RWPE2 (cell line): ENCODE results near the gene SF3B2.
A peak's percentile ranks its signal among the peaks of the same experiment; 100 is the strongest.

Source experiments
- ATAC-seq: fragments of 200-7000 bp; cut with Tn5 transposase; 3 replicates; pipeline ENCODE4 v1.9.1; 2021; ENCODE audit warnings: low read depth
- DNase-seq: peaks from one replicate; pipeline ENCODE4 v3.0.0-alpha.2; 2020; ENCODE audit warnings: low spot score
- H3K27ac ChIP-seq: fragments of 450-650 bp; 2 replicates; pipeline ENCODE4 v1.5.1; 2017; ENCODE audit warnings: mild to moderate bottlenecking; ENCODE audit not compliant: poor library complexity, severe bottlenecking
- H3K27me3 ChIP-seq: fragments of 250-450 bp; sonication (Bioruptor Pico); 2 replicates; pipeline ENCODE4 v1.5.1; 2021; ENCODE audit warnings: mild to moderate bottlenecking, moderate library complexity; ENCODE audit not compliant: insufficient read depth, poor library complexity, severe bottlenecking
- H3K36me3 ChIP-seq: fragments of 250-450 bp; sonication (Bioruptor Pico); 2 replicates; pipeline ENCODE4 v1.5.1; 2020; ENCODE audit warnings: low read depth, mild to moderate bottlenecking, moderate library complexity
- H3K4me1 ChIP-seq: fragments of 250-450 bp; sonication (Bioruptor Pico); 2 replicates; pipeline ENCODE4 v1.5.1; 2021; ENCODE audit warnings: mild to moderate bottlenecking, moderate library complexity; ENCODE audit not compliant: insufficient read depth, poor library complexity, severe bottlenecking
- H3K4me3 ChIP-seq: fragments of 250-450 bp; sonication (Bioruptor Pico); 2 replicates; pipeline ENCODE4 v1.5.1; 2021; ENCODE audit warnings: mild to moderate bottlenecking, moderate library complexity; ENCODE audit not compliant: severe bottlenecking
- H3K9me3 ChIP-seq: fragments of 250-450 bp; sonication (Bioruptor Pico); 2 replicates; pipeline ENCODE4 v1.5.1; 2021; ENCODE audit warnings: mild to moderate bottlenecking, moderate library complexity; ENCODE audit not compliant: severe bottlenecking
- CTCF ChIP-seq: fragments of 450-650 bp; IDR thresholded peaks from one replicate; pipeline ENCODE4 v1.5.1; 2017; ENCODE audit warnings: mild to moderate bottlenecking, moderate library complexity; ENCODE audit not compliant: poor library complexity, severe bottlenecking

The SF3B2 gene

GRCh38 chr11:66051766-66052663 is at the start of gene SF3B2:
Gene SF3B2 (plus strand): TSS chr11:66052364. CDS start chr11:66052385, 21 bp downstream.
- H3K4me3 ChIP-seq: peak within 1 kb of the TSS; percentile 88
- peaks cover 14% of the 10 kb centered on the region for H3K4me1 ChIP-seq
- H3K27ac ChIP-seq: peak within 1 kb of the TSS; percentile 71
- no peaks in the 10 kb centered on the region for H3K9me3 ChIP-seq
- no peak for TF ChIP-seq CTCF
- no peaks in the 10 kb centered on the region for H3K27me3 ChIP-seq
- peaks cover 44% of the 10 kb centered on the region for H3K36me3 ChIP-seq
- peak; percentile 97 for ATAC-seq
- peak; percentile 99 for DNase-seq

DNA sequence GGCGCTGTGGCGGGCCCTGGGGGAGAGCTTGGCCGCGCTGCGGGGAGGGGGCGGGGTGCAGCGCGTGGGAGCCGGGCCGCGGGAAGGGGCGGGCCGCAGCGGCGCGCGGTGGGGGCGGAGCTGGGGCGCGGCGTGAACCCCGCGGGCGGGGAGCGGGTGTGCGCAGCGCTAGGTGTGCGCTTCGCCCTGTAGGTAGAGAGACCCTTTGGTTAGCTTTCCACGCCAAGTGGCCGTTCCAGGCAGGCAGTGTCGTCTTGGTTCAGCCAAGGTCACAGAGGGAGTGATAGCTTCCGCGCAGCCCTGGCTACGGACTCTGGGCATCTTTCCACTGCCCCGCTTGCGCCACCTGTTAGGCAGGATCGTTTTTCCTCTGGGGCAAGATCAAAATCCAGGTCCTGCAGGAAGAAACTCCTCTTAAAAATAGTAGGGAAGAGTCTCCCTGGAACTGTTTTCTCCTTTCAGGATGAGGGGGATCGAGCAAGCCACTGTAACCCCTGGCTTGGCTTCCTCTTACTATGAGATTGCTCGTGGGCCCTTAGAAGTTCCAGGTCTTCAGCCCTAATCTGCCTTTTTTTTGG is 49.4 kb upstream of the SF3B2 start:
- Histone ChIP-seq H3K36me3 (peaks cover 54% of the 10 kb centered on the region), H3K27ac (peak overlapping the region; percentile 80), H3K4me3 (peak overlapping the region; percentile 69), H3K27me3 (no peaks in the 10 kb centered on the region), H3K9me3 (no peaks in the 10 kb centered on the region), H3K4me1 (peaks cover 6% of the 10 kb centered on the region)
- ATAC-seq (peak; percentile 52), DNase-seq (no peak)
- peak; percentile 25 for TF ChIP-seq CTCF

DNA sequence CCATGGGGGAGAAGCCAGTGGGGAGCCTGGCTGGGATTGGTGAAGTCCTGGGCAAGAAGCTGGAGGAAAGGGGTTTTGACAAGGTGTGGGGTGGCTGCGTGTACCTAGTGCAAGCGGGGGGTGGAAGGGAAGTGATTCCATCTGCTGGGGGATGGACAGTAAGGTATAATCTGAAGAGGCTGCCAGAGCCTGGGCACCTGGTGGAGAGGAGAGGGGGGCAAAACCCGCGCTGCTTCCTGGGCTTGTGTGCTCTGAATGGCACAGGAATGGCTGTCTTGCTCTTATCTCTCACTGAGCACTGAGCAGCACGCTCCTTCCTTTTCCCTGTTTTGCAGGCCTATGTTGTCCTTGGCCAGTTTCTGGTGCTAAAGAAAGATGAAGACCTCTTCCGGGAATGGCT is 48.9 kb upstream of the SF3B2 start:
- TF ChIP-seq CTCF: no peak
- DNase-seq: no peak
- H3K9me3 ChIP-seq: no peaks in the 10 kb centered on the region
- H3K27ac ChIP-seq: peak overlapping the region; percentile 80
- peaks cover 9% of the 10 kb centered on the region for H3K4me1 ChIP-seq
- peak overlapping the region; percentile 69 for H3K4me3 ChIP-seq
- H3K27me3 ChIP-seq: no peaks in the 10 kb centered on the region
- H3K36me3 ChIP-seq: peaks cover 50% of the 10 kb centered on the region
- ATAC-seq: no peak

DNA sequence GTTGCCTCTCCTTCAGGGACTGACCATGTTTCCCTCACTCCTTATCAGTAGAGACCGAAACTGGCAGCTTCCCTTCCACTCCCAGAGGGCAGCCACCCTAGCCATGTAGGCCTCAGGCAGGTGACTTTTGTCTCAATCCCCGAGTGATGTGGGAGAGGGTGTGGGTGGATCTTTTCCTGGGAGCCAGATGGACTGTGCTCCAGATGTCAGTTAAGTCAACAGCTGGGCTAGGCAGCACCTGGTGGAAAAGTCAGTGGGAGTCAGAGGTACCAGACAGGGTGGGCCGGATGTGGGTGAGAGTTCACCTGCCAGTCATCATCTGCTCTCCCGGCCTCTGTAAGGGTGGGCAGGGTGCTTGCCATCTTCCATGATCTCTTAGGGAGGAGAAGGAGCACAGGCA is 48.0 kb upstream of the SF3B2 start:
- no peak overlapping the region for H3K4me3 ChIP-seq
- no peaks in the 10 kb centered on the region for H3K9me3 ChIP-seq
- no peak for ATAC-seq
- no peak for TF ChIP-seq CTCF
- H3K27ac ChIP-seq: no peak overlapping the region
- peaks cover 41% of the 10 kb centered on the region for H3K36me3 ChIP-seq
- no peaks in the 10 kb centered on the region for H3K27me3 ChIP-seq
- H3K4me1 ChIP-seq: peaks cover 17% of the 10 kb centered on the region
- DNase-seq: no peak
